NCI-H510A (cell line): ENCODE measurements around the gene PLA2G12A.
"Not testable (repeated sequence)": the region's sequence is repeated elsewhere in the genome, so short reads cannot be mapped to it uniquely, and the experiment has no call there.

Source experiments
- DNase-seq: peaks from one replicate; lab custom pipeline; 2025; lab: John Stamatoyannopoulos, UW

PLA2G12A gene

DNA sequence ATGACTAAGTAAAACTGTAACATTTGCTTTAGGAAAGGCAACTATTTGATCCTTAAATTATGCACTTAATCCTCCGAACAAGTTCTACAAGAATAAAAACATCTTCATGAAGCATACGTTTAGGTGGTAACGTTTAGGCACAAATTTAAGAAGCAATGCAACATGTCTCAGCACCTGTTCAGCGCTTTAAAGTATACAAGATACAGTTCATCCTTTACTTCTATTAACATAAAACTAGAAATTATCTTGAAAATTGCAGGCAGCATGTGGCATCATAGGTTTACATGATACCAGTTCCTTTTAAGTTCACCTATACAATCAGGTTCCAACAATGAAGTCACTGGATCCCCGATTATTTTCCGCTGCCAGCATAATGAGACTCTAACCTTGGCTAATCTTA is 1.5 kb downstream of the PLA2G12A start:
- DNase-seq: no peak

DNA sequence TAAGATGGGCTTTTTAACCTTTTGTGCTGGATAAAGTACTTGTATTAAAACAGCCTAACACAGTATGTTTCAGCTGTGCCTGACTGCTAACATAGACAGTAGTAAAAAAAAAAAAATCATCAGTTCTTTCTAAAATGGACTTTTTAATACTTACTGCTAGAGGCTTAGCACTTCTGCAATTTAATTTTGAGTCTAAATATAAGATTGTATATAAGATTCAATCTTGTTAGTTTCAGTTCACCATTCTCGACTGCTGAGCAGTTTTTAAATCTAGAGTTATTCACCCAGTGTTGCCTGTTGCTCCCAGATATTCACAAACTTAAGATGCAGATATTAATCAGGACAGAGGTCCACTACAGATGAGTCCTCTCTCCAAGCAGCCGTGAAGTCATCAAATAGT is 6.8 kb downstream of the PLA2G12A start:
- no peak for DNase-seq

DNA sequence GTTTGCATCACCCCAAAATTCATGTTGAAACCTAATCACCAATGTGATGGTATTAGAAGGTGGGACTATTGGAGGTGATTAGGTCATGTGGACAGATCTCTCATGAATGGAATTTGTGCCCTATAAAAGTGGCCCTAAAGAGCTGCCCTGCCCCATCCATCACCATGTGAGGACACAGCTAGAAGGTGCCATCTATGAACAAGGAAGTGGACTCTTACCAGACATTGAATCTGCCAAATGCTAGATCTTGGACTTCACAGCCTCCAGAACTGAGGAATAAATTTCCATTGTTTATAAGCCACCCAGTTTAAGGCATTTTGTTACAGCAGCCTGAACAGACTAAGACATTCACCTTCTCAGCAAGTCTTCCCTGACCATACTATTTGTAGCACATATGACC is 7.5 kb downstream of the PLA2G12A start:
- DNase-seq: no peak

DNA sequence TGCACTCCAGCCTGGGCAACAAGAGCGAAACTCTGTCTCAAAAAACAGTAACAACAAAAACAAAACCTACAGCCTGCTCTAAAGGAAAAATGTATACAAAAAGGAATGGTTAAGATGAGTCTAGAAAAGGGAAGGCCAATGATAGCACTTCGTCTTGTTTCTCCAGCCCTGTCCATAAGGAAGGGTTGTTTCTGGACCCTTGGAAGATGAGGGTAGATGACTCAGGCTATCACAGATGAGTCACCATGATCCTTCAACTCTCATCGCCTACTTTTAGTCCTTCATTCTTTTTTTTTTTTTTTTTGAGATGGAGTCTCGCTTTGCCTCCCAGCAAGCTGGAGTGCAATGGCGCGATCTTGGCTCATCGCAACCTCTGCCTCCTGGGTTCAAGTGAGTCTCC is 8.8 kb downstream of the PLA2G12A start:
- no peak for DNase-seq

DNA sequence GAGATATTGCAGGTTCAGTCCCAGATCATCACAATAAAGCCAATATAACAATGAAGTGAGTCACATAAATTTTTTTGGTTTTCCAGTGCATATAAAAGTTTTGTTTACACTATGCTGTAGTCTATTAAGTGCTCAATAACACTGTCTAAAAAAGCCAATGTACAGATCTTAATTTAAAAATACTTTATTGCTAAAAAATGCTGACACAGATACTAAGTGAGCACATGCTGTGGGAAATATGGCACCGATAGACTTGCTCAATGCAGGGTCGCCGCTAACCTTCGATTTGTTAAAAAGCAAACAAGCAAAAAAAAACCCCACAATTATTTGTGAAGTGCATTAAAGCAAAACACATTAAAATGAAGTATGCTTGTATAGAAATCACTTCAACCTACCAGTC is 10.3 kb downstream of the PLA2G12A start:
- no peak for DNase-seq

DNA sequence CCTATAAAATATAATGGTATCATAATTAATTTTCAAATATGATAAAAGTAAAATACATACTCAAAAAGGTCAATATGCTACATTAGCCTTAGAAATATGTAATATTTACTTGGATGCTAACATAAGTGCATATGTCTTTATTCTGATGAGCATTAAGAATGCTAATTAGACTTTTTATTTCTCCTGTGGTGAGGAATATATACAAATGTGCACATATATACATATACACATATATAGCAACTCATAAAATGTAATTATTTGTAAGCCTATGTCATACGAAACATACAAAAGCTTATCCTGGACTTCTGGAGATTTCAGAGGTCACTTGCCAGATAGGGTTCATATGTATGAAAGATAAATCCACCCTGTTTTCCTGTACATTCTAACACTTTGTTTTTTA is 11.1 kb downstream of the PLA2G12A start:
- DNase-seq: no peak

DNA sequence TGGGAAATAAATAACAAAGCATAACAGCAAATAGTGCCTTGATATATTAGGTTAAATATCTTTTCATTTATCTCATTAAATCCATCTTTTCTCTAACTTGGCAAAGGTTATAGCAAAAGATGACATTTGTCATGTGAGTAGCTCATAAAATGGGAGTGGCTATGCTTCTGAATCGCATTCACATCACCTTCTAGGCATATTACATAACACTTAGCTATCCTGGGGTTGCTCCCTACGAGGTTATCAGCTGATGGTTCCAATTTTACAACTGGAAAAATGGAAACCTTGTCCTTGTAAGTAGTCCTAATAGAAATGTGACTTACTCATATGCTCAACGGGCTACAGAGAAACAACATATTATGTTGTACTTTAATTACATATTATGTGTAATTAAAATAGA is 16.4 kb downstream of the PLA2G12A start:
- DNase-seq: no peak

DNA sequence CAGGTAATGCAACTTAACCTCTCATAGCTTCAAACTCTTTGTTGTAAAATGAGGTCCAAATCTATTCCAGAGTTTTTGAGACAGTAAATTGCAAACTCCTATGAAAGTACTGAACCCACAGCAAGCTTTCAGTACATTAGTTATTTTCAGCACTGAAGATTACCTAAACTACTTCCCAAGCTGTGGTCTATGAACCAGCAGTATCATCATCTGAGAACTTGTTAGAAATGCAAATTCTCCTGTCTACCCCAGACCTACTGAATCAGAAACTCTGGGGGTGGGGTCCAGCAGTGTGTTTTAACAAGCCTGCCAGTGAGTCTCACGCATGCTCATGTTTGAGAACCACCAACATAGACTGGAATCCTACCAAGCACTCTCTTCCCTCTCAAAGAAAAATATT is 20.9 kb downstream of the PLA2G12A start:
- DNase-seq: no peak

DNA sequence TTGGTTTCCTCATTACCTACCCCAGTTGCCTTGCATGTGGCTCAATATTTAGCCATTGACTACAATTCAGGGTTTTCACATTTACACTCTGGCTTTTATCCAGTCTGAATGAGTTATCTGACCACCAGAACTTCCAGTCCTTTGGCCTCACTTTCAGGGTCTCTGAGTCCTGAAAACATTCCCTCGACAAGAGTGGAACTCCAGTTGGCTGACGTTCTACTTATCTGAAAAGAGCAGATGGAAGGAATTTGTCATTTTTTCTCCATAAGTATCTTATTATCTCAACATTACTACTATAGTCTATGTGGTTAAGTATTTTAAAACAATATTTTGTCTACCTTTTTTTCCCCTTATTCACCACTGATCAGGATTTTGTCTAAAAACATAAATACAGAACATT is 21.4 kb downstream of the PLA2G12A start:
- no peak for DNase-seq

DNA sequence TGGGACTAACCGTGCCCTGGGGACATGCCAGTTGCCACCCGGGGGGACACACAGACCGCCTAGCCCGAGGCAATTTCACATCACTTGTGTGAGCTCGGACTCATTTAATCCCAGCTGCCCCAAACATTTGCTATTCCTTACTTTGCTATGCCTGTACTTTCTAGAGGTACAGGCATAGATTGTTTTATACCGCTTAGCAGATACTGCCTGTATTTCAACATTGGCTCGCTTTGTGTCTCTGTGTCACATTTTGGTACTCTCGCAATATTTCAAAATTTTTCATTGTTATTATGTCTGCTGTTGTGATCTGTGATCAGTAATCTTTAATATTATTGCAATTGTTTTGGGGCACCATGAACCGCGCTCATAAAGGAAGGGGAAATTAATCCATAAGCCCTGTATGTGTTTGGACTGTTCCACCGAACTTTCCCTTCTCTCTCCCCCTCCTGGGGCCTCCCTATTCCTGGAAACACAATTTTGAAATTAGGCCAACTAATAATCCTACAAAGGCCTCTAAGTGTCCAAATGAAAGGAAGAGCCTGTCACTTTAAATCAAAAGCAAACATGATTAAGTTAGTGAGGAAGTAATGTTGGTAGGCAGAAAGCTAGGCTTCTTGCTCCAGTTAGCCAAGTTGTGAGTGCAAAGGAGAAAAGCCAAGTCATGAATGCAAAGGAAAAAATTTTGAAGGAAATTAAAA is 26.1 kb downstream of the PLA2G12A start:
- DNase-seq: no peak

DNA sequence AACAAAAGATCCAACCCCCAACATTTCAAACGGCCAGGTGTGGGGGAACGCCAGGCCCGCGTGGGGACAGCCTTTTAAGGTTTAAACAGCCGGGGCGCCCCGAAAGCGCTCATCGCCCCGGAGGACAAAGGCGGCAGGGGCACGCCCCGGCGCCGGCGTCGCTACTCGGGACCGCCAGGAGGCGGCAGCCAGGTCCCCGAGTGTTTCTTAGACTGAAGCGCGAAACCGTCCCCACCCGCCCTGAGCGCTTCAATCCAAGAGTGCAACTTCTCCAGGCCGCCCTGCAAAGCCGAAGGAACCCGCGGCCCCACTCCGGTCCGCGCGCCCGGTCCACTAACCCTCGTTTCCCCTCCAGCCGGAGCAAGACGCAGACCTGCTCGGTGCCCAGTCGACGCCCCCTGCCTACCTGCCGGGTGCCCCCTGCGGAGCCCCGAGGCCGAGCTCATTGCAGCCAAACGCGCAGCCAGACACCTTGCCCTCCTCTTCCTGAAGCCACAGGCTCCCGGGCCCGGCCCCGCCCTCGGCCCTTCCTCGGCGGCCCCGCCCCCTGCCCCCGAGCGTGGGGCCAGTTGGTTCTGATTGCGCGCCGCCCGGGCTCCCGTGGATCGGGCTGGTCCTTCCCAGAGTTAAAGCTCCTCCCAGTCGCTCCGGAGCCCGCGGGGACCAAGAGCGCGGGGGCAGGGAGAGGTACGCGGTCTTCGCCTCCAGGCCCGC is 26.8 kb downstream of the PLA2G12A start, which contains the start of gene CASP6:
CASP6 (minus strand) TSS at position 496 of the 714 bp plus-strand sequence; CDS start at position 446, 50 bp downstream.
- peak; percentile 68 for DNase-seq

DNA sequence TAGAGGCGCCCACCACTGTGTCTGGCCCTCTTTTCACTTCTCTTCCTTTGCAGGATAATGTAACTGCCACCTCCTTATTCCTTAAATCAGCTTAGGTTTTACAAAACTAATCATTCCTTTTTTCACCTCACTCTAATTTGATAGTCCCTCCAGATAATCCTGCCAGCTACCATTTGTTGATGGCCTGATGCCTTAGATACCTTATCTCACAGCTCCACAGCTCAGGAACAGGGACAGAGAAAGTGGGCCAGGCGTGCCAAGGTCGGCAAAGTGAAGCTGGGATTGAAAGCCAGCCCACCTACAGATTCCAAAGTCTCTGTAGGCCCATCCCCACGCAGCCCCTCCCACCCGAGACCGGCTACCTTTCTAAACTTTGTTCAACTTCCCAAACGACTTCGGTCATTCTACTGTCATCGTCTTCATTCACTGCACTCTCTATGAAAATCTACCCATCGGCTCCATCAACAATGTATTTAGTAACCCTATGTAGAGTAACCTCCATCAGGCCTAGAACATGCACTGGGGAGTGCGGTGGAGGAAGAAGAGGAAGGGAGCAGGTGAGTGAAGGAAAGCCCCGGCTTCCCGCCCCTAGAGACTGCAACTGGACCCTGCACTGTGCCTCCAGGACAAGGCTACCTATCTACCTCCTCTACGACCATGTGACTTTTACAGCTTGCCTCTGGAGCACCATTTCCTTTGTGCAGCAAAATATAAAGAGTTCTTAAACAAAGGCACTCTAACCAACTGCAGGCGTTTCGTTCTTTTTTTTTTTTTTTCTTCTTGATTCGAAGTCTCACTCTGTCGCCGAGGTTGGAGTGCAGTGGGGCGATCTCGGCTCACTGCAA is 28.1 kb downstream of the PLA2G12A start:
- DNase-seq: no peak

DNA sequence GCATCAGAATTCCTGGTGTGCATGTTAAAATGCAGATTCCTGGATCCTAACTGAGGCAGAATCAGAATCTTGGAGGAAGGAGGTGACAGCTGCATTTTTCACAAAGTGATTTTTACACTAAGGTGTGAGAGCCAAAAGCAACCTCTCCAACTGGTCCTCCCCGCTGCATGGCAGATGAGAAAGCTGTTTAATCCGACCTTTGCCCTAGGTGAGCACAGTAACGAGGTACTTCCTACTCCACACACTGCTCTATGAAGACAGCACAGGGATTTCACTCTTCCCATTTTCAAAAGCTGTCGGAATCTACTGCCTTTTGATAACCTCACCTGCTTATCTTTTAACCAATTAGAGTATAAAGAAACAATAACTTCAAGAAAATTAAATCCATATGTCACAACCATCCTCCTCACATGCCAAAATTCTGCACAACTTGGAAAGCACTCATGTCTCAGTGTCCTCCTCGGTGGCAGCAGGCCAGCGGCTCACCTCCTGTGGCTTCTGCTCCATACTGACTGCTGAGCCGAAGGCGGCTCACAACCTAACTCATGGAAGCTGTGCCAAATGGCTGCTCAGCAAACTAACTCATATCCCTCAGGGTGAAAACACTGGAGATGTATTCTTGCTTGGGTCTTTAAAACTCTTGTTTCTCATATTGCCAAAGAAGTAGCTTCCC is 30.2 kb downstream of the PLA2G12A start:
- DNase-seq: no peak

DNA sequence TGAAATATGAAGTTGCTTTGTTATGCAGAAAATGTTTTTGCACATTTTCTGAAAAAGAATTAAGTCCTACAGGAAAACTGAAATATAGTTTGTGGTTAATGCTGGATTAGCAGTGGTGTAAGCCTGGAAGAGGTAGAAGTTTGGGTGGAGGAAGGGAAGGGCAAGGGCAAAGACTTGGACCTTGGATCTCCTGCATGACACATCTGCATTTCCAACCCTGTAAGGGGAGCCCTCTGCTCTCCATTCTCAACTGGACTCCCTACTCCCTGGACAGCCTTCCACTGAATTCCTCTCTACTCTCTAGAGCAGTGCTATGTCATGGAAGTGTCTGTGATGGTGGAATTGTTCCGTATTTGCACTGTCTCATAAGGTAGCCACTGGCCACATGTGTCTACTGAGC is 31.2 kb downstream of the PLA2G12A start:
- no peak for DNase-seq

DNA sequence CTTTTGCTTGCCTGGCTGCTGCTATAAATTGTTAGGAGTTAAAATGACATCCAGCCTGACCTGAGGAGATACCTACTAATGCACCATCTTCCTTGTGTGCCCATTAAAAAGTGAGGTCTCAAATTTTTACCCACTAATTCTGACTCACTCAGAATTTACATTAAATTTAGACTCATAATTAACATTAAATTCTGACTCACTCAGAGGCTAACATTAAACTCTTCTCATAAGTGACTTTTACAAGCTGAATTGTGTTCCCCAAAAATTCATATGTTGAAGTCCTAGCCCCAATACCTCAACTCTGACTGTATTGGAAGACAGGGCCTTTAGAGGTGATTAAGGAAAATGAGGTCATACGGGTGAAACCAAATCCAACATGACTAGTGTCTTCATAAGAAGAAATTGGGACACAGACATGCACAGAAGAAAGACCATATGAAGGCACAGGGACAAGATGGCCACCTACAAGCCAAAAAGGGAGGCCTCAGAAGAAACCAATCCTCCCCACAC is 38.4 kb downstream of the PLA2G12A start:
- no peak for DNase-seq

DNA sequence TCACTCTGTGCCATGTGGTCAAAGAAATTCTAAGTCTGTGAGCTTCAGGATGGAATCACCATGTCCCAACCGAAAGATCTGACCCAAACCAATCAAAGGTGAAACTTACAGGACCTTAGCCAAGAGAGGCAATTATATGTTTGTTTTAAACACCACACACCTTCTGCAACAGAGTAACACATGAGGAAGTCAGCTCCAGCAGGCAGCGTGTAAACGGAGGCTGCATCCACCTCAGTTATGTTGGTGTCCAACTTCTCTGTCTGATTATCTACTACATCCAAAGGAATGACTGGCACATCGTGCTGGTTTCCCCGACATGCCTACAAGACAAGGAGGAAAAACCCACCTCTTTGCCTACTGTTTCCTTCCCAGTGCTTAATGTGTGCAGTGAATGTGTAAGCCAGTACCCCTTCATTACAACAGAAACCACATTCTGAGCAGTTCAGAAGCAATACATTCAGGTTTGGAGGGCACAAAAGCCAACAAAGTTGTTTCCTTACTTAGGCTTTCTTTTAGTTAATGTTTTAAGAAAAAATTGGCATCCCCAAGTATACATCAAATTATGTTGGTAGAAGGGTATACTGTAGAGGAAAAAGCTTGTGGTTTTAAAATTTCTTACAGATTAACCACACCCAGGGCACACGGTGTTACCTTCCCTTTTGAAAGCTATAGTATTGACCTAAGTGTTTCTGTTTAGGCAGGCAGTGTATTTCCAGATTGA is 39.0 kb downstream of the PLA2G12A start:
- no peak for DNase-seq

DNA sequence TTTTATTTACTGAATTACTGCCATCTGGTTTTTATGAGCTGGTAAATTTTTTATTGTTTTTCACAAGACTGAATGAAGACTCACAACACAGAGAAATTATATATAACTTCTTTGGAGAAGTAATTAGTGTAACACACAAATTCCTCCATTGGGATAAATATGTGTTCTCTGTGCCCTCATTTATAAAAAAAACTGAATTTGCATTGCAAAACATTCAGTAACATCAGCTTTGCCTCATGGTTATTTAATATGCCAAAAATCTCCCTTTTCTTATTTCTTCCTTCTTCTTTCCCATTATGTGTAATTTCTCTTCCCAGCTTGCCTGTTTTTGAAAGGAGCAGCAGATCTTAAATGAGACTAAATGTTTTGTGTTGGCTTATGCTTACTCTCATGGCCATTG is 45.1 kb downstream of the PLA2G12A start:
- no peak for DNase-seq

DNA sequence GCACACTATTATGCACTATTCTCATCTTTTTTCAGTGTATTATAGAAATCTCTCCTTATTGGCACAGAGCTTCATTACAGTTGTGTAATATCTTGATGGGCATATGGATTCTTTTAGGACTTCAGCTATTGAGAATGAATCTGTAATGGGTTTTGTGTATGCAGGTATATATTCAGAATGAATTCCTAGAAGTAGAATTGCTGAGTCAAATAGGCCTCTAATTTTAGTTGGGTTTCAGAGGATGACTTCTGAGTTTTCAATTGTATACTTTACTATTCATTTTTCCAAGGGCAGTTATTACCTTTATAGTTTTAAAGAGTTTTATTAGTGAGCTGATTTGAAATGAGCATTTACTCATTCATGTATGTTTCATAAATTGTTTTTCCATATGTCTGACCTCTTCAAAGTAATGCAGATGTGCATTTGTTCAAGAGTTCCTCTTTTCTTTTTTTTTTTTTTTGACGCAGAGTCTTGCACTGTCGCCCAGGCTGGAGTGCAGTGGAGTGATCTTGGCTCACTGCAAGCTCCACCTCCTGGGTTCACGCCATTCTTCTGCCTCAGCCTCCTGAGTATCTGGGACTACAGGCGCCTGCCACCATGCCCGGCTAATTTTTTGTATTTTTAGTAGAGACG is 46.1 kb downstream of the PLA2G12A start:
- no peak for DNase-seq

DNA sequence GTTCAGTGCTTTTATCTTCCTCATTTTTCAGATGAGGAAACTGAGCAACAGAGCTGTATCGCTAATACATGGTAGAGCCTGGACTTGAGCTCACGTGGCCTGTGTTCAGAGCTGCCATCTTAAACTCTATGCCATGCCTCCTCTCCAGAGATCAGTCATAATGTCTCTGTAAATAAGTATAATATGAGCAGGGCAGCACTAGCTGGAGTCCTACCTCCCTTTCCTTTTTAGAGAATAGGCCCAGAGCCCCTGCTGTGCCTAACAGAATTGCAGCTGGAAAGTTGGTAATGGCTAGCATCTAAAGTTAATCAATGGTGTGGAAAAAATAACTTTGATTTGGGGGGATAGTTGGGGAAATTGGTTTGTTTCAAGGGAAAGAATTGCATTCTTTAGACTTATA is 47.0 kb downstream of the PLA2G12A start:
- DNase-seq: no peak

DNA sequence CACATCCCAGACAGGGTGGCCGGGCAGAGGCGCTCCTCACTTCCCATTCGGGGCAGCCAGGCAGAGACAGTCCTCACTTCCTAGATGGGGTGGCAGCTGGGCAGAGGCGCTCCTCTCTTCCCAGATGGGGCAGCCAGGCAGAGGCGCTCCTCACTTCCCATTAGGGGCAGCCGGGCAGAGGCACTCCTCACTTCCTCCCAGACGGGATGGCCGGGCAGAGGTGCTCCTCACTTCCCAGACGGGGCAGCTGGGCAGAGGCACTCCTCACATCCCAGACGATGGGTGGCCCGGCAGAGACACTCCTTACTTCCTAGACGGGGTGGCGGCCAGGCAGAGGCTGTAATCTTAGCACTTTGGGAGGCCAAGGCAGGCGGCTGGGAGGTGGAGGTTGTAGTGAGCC is 50.9 kb downstream of the PLA2G12A start:
- DNase-seq: not testable (repeated sequence)

DNA sequence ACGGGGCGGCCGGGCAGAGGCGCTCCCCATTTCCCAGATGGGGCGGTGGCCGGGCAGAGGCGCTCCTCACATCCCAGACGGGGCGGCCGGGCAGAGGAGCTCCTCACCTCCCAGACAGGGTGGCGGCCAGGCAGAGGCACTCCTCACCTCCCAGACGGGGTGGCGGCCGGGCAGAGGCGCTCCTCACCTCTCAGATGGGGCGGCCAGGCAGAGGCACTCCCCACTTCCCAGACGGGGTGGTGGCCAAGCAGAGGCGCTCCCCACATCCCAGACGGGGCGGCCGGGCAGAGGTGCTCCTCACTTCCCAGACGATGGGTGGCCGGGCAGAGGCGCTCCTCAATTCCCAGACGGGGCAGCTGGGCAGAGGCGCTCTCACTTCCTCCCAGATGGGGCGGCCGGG is 51.4 kb downstream of the PLA2G12A start:
- not testable (repeated sequence) for DNase-seq
